ENCODE data around the gene TMEM121B.

Gene TMEM121B

DNA sequence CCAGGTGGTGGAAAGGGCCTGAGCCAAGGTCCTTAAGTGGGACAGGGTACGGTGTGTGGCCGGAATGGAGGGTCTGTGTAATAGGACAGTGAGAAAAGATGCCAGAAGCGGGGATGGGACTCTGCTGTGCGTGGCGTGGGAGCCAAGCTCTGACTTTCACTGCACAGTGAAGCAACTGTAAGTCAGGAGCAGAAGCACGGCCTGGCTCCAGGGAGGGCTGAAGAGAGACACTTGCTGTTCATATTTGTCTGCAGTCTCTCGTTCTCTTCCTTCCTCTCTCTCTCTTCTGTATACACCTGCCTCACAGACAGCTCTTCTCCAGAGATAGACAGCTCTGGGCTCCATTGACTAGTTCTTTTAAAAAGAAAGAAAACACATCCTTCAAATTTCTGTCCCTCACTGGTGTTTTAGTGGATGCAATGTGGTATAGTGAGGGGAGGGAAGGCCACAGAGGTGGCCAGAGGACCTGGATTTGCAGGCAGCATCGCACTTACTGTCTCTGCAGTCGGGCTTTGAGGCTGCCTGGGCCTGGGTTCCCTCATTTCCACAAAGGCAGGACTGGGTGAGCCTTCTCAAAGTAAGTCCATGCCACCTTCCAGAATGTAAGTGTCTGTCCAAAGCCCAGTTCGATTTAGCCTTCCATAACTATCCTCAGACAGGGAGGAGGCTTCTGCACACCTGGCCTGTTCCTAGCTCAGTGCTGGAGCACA, 34.2 kb downstream of the TMEM121B start:
- DNase-seq = no peak

DNA sequence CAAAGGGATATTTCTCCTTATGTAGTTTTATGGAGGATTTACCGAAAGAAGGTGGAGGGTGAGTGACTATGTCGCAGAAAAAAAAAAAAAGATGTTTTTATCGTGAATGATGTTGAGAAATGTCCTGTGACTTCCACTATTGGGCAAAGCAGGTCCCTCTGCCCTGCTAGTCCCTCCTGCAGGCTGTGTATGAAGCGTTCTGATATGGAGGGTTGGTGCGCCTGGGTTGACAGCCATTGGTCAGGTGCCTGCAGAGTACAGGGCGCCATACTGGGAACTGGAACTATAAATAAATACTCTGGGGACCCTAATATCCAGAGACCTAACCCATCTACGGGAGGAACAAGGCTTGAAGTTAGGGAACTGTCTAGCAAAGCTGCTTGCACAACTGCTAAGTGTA, 34.9 kb downstream of the TMEM121B start:
- no peak for DNase-seq

GRCh38 chr22:17085277-17086181, 35.6 kb downstream of the TMEM121B start:
- DNase-seq = no peak

GRCh38 chr22:17084554-17085276, 36.4 kb downstream of the TMEM121B start, which contains the start of gene IL17RA:
Gene IL17RA (plus strand): TSS chr22:17085000. CDS start chr22:17085092, 92 bp downstream.
- DNase-seq = peak; percentile 56

DNA sequence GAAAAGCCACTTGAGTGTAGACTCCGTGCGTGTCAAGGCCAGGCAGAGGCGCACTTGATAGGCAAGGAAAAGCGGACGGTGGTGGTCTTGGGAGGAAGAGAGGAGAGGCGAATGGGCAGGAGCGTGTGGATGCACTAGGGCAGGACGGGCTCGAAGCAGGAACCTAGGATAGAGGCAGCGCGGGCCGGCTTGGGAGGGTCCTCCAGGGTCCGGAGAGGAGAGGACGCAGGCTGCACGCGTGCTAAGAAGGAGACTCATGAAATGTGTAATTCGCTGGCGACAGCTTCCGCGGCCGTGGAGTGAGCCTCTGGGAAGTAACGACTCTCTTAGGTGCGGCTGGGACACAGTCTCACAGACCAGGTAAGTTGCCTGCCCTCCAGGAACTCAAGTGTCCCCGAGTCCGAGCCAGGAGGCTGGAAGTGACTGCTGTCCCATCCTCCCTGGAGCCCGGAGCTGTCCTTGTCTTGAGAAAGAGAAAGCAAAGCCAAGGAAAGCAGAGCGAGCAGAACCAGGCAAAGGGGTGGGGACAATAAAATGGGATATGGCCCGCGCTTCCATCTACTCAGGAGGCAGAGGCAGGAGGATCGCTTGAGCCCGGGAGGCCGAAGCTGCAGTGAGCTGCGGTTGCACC, 37.2 kb downstream of the TMEM121B start:
- no peak for DNase-seq

DNA sequence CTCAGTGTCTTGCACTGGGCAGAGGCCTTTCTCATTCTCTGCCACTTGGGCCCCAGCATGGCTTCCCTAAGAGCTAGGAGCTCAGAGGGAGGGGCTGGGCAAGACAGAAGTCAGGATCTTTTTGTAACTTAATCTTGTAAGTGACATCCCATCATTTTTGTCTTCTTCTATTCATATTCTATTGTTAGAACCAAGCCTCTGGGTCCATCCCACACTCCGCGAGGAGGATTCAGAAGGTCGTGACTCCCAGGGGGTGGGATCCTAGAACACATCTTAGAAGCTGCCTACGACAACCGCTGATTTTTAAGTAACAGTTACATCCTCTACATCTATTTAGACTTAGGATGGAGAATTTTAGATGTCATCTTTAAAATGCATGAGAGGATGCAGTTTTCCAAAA, 37.9 kb downstream of the TMEM121B start:
- no peak for DNase-seq

GRCh38 chr22:17079572-17079971, 41.6 kb downstream of the TMEM121B start:
- DNase-seq = no peak

DNA sequence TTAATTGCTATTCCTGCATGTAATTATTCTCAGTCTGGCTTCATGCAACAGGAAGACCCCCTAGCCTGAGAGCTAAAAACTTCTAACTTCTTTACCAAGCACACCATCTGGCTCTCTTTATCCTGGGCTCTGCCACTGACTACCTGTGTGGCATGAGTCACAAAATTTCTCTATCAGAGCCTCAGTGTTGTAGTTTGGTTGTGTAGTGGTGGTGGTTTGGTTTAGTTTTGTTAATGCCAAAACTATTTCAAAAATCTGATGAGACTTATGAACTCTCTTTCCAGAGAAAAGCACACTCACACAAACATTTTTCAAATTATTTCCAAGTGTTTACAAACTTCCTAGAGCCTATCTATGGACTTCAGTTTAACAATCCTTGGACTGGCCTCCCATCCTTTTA, 43.9 kb downstream of the TMEM121B start:
- DNase-seq = peak; percentile 71

- DNase-seq = no peak
Measured at GRCh38 chr22:17074648-17075002, 46.5 kb downstream of the TMEM121B start.

GRCh38 chr22:17072877-17073276, 48.3 kb downstream of the TMEM121B start:
- DNase-seq = no peak
